Breast epithelium (tissue), 4 donors: ENCODE measurements around the gene GRIK1. TPM values are rescaled to one million over a fixed set of nuclear protein-coding genes. Genes with fewer than 3 reads are reported as not detected.
A peak's percentile ranks its signal among the peaks of the same experiment; 100 is the strongest.

Experiments
- DNase-seq, 2 donors: peaks; one replicate each; pipeline ENCODE4 v3.0.0-alpha.2; 2019; ENCODE audit warnings: low spot score in 2 of 2
- H3K27ac ChIP-seq, 2 donors: fragments of 200-600 bp; sonication (generic) in 1 of 2; one replicate each; pipeline ENCODE4 v1.5.1; 2016 to 2019; ENCODE audit warnings: mild to moderate bottlenecking in 1 of 2
- H3K27me3 ChIP-seq, 2 donors: fragments of 200-600 bp; sonication (generic) in 1 of 2; one replicate each; pipeline versions ENCODE4 v1.5.1 to v1.6.0; 2017 to 2019; ENCODE audit warnings: control low read depth in 1 of 2, mild to moderate bottlenecking in 1 of 2
- H3K36me3 ChIP-seq: fragments of 200-600 bp; one replicate; pipeline ENCODE4 v1.5.1; 2019
- H3K4me1 ChIP-seq, 2 donors: fragments of 200-600 bp; sonication (generic); one replicate each; pipeline ENCODE4 v1.5.1; 2016 to 2019; ENCODE audit warnings: control low read depth in 1 of 2
- H3K4me3 ChIP-seq, 3 donors: fragments of 200-600 bp; sonication (generic); 1 replicate in 2 of 3; 2 replicates in 1 of 3; pipeline ENCODE4 v1.5.1; 2016 to 2019; ENCODE audit warnings: mild to moderate bottlenecking in 3 of 3, moderate library complexity in 2 of 3
- H3K9me3 ChIP-seq, 2 donors: fragments of 200-600 bp; sonication (generic) in 1 of 2; one replicate each; pipeline ENCODE4 v1.5.1; 2016 to 2019; ENCODE audit warnings: control low read depth in 1 of 2
- CTCF ChIP-seq, 3 donors: fragments of 450-650 bp; IDR thresholded peaks; one replicate each; pipeline ENCODE4 v1.5.1; 2016 to 2017; ENCODE audit warnings: antibody characterized with exemption in 3 of 3, mild to moderate bottlenecking in 3 of 3, moderate library complexity in 3 of 3
- POLR2A ChIP-seq: fragments of 450-650 bp; IDR thresholded peaks from one replicate; pipeline ENCODE4 v1.6.1; 2016; ENCODE audit warnings: antibody characterized with exemption, mild to moderate bottlenecking, moderate library complexity
- POLR2AphosphoS5 ChIP-seq, 3 donors: sonication (generic); formaldehyde crosslinking; IDR thresholded peaks; one replicate each; pipeline ENCODE4 v1.6.1; 2017; ENCODE audit warnings: antibody characterized with exemption in 3 of 3
- intact Hi-C: fragments of 100-400 bp; cut with DNase I; formaldehyde crosslinking; loops from one replicate; pipeline ENCODE4 v1.15.1; 2023; ENCODE audit warnings: low total_unique reads
- total RNA-seq, 3 donors: library from RNA; depleted of rRNA; stranded (reverse); fragments of >200 nt; gene quantifications; one replicate each; pipeline ENCODE4 v1.1.0, GENCODE V29; 2016

Gene GRIK1
- total RNA-seq, 3 donors from 2014 or later: 0.33 to 1.3 TPM; not detected in 1

DNA sequence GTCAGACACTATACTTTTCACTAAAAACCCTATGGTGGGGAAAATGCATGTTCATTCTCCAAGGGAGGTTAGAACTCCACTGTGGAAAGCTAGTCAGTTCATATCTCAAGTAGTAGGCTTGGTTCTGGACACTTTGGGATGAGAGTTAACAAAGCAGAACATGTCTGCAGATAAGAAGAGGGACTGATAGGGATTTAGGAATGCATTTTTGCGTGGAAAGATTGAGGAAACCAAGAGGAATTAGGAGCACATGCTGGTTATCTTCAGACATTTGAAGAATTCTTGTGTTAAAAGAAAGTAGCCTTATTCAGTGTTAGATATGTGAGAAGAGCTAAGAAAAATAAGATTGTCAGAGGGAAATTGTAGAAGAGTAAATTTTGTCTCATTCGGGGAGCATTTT is 1.2 kb upstream of the GRIK1 start:
- Histone ChIP-seq H3K4me3 (no peak overlapping the region), H3K4me1 (peaks cover 0 to 3% of the 10 kb centered on the region in 2 donors), H3K9me3 (no peaks in the 10 kb centered on the region), H3K36me3 (no peaks in the 10 kb centered on the region), H3K27me3 (peaks cover 0 to 38% of the 10 kb centered on the region in 2 donors), H3K27ac (no peak overlapping the region)
- intact Hi-C loops: no loop called here
- TF ChIP-seq POLR2A (no peak), POLR2AphosphoS5 (IDR thresholded peaks at IDR 0.05) (no peak), CTCF (IDR thresholded peaks at IDR 0.05) (no peak)
- no peak for DNase-seq

GRCh38 chr21:29940361-29940760 is 565 bp upstream of the GRIK1 start:
- peaks cover 0 to 38% of the 10 kb centered on the region in 2 donors for H3K27me3 ChIP-seq
- H3K27ac ChIP-seq: no peak overlapping the region
- intact Hi-C loops: no loop called here
- no peaks in the 10 kb centered on the region for H3K9me3 ChIP-seq
- peak overlapping the region in 1 of 3 donors; percentile 60 for H3K4me3 ChIP-seq
- no peak for DNase-seq
- no peak for TF ChIP-seq POLR2AphosphoS5 (IDR thresholded peaks at IDR 0.05)
- no peak for TF ChIP-seq POLR2A
- TF ChIP-seq CTCF (IDR thresholded peaks at IDR 0.05): no peak
- H3K36me3 ChIP-seq: no peaks in the 10 kb centered on the region
- peaks cover 0 to 3% of the 10 kb centered on the region in 2 donors for H3K4me1 ChIP-seq

DNA sequence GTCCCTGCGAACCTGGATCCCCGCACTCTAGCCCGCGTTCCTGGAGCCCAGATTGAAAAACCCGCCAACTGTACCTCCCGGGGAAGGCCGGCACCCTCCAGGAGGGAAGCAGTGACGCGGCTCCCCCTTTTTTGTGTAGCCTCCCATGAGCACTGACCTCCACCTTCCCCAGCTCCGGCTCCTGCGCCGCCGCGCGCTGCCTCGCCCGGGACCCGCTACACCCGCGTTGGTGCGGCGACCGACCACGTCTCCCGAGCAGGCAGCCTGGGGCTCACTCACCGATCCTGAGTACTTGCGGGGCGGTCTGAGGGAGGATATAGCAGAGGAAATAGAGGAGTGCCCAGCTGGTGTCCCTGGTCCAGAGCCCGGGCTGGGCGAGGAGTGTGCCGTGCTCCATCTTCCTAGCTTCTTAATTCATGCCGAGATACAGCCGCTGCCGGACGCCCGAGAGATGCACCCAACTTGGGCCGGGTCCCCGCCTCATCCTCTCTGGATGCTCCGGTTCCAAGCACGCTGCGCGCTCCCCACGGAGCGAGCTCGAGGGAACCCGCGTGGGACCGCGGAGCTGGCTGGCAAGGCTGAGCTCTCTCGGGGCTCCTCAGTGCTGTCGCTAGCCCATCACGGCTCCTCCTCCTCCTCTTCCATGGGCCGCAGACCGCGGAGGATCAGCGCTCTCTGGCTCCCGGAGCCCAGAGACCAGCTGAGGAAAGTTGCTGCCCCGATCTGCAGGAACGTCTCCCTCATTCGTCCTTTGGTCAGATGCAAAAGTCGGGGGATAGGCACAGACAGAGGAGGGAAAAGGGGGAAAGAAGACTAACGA is 482 bp downstream of the GRIK1 start:
- no peak for DNase-seq
- Histone ChIP-seq H3K4me1 (peaks cover 0 to 3% of the 10 kb centered on the region in 2 donors), H3K9me3 (no peaks in the 10 kb centered on the region), H3K27ac (no peak overlapping the region), H3K36me3 (no peaks in the 10 kb centered on the region), H3K27me3 (peaks cover 0 to 38% of the 10 kb centered on the region in 2 donors), H3K4me3 (peak overlapping the region; percentile 11 to 60 (median 44))
- no peak for TF ChIP-seq POLR2AphosphoS5 (IDR thresholded peaks at IDR 0.05)
- TF ChIP-seq CTCF (IDR thresholded peaks at IDR 0.05): no peak
- TF ChIP-seq POLR2A: no peak
- intact Hi-C loops: no loop called here

GRCh38 chr21:29938776-29939103 is 1.1 kb downstream of the GRIK1 start:
- peaks cover 0 to 3% of the 10 kb centered on the region in 2 donors for H3K4me1 ChIP-seq
- H3K27me3 ChIP-seq: peaks cover 0 to 38% of the 10 kb centered on the region in 2 donors
- H3K27ac ChIP-seq: no peak overlapping the region

More at GRCh38 chr21:29938776-29939103, 1.1 kb downstream of the GRIK1 start:
- Histone ChIP-seq H3K9me3 (no peaks in the 10 kb centered on the region), H3K4me3 (peak overlapping the region in 2 of 3 donors; percentile 44 to 60), H3K36me3 (no peaks in the 10 kb centered on the region)
- intact Hi-C loops: no loop called here
- no peak for TF ChIP-seq POLR2A
- no peak for TF ChIP-seq CTCF (IDR thresholded peaks at IDR 0.05)
- no peak for TF ChIP-seq POLR2AphosphoS5 (IDR thresholded peaks at IDR 0.05)
- DNase-seq: no peak
